GM21447 (cell line): ENCODE results near the gene SYPL1.

Experiments
- ATAC-seq: cut with Tn5 transposase; IDR thresholded peaks from one replicate; pipeline ENCODE4 v1.9.1; 2021; ENCODE audit not compliant: unreplicated experiment

The SYPL1 gene

GRCh38 chr7:106068986-106069385, 43.1 kb downstream of the SYPL1 start:
- no peak for ATAC-seq

GRCh38 chr7:106068538-106068961, 43.6 kb downstream of the SYPL1 start:
- no peak for ATAC-seq

GRCh38 chr7:106067678-106068077, 44.4 kb downstream of the SYPL1 start:
- ATAC-seq = no peak

- ATAC-seq = no peak
Observed at GRCh38 chr7:106065575-106066500, 46.3 kb downstream of the SYPL1 start.

GRCh38 chr7:106064771-106065574, 47.1 kb downstream of the SYPL1 start:
- no peak for ATAC-seq

GRCh38 chr7:106064316-106064715, 47.8 kb downstream of the SYPL1 start:
- ATAC-seq = no peak

- ATAC-seq = no peak
Observed at GRCh38 chr7:106063692-106064091, 48.4 kb downstream of the SYPL1 start.

- no peak for ATAC-seq
Observed at GRCh38 chr7:106063024-106063423, 49.1 kb downstream of the SYPL1 start.

- no peak for ATAC-seq
Observed at GRCh38 chr7:106062521-106062931, 49.6 kb downstream of the SYPL1 start.

- ATAC-seq = no peak
Observed at GRCh38 chr7:106062006-106062405, 50.1 kb downstream of the SYPL1 start.

- ATAC-seq = no peak
Observed at GRCh38 chr7:106061301-106061979, 50.7 kb downstream of the SYPL1 start.

GRCh38 chr7:106060394-106060920, 51.7 kb downstream of the SYPL1 start:
- no peak for ATAC-seq

- no peak for ATAC-seq
Observed at GRCh38 chr7:106059556-106059955, 52.6 kb downstream of the SYPL1 start.

GRCh38 chr7:106058928-106059324, 53.2 kb downstream of the SYPL1 start:
- ATAC-seq = no peak

- peak; percentile 66 for ATAC-seq
Observed at GRCh38 chr7:106057962-106058927, 53.9 kb downstream of the SYPL1 start.

- no peak for ATAC-seq
Observed at GRCh38 chr7:106057204-106057961, 54.7 kb downstream of the SYPL1 start.

- peak; percentile 36 for ATAC-seq
Observed at GRCh38 chr7:106056513-106057203, 55.5 kb downstream of the SYPL1 start.

- no peak for ATAC-seq
Observed at GRCh38 chr7:106054971-106055532, 57.1 kb downstream of the SYPL1 start.
